Right lobe of liver (tissue), 6 donors: ENCODE data around the gene CLSTN1. TPM values are rescaled to one million over a fixed set of nuclear protein-coding genes. Genes with fewer than 3 reads are reported as not detected.
A peak's percentile ranks its signal among the peaks of the same experiment; 100 is the strongest.

Experiments used
- ATAC-seq, 4 donors: fragments of 200-7000 bp; cut with Tn5 transposase; one replicate each; pipeline ENCODE4 v1.9.1; 2020; ENCODE audit warnings: mild to moderate bottlenecking in 4 of 4, moderate library complexity in 4 of 4
- DNase-seq, 3 donors: peaks; one replicate each; pipeline ENCODE4 v3.0.0-alpha.2; 2020
- H3K27ac ChIP-seq, 3 donors: fragments of 200-600 bp; one replicate each; pipeline ENCODE4 v1.8.0; 2022
- H3K27me3 ChIP-seq, 2 donors: fragments of 200-600 bp; one replicate each; pipeline ENCODE4 v1.8.0; 2022
- H3K36me3 ChIP-seq, 4 donors: fragments of 200-600 bp; sonication (generic) in 1 of 4; one replicate each; pipeline versions ENCODE4 v1.5.1 to v1.8.0; 2017 to 2022; ENCODE audit warnings: control low read depth in 1 of 4
- H3K4me1 ChIP-seq, 4 donors: fragments of 200-600 bp; sonication (generic) in 1 of 4; one replicate each; pipeline versions ENCODE4 v1.5.1 to v1.8.0; 2017 to 2022; ENCODE audit warnings: control low read depth in 1 of 4
- H3K4me3 ChIP-seq, 3 donors: fragments of 200-600 bp; one replicate each; pipeline ENCODE4 v1.8.0; 2022
- H3K9me3 ChIP-seq, 4 donors: fragments of 200-600 bp; sonication (generic) in 1 of 4; one replicate each; pipeline versions ENCODE4 v1.5.1 to v1.8.0; 2017 to 2022; ENCODE audit warnings: control low read depth in 1 of 4
- POLR2A ChIP-seq: fragments of 450-650 bp; IDR thresholded peaks from one replicate; pipeline ENCODE4 v1.6.1; 2017; ENCODE audit warnings: antibody characterized with exemption, mild to moderate bottlenecking
- WGBS: methylation state at CpG from one replicate; pipeline ENCODE4 v1.1.6; 2018; ENCODE audit warnings: low coverage, low lambda C conversion rate; ENCODE audit not compliant: insufficient coverage; ENCODE audit errors: missing lambda C conversion rate; 5-methylcytosine and 5-hydroxymethylcytosine counted together
- intact Hi-C, 2 donors: fragments of 100-400 bp; cut with DNase I; formaldehyde crosslinking; loops; one replicate each; pipeline versions ENCODE4 v1.11.2 to v1.14.1; 2022
- long read RNA-seq: library from polyadenylated mRNA; unstranded; transcript quantifications from one replicate; pipeline ENCODE4 v2.0.0, GENCODE V29; 2019
- total RNA-seq, 6 experiments: library from RNA; depleted of rRNA in 2 of 6; stranded (reverse); fragments of >200 nt in 2 of 6; fragmentation: NEBNext Ultra II Directional in 3 of 6; extraction: Animal tissue kit (Norgen Biotek cat#: 25700) in 3 of 6; gene quantifications; one replicate each; pipeline versions ENCODE4 v1.1.0 to v1.2.4, GENCODE V29; 2016 to 2023
- TF ChIP-seq, protein P1 (sequence below), 4 donors: fragments of 200-600 bp in 3 of 4; fragments of 450-650 bp in 1 of 4; IDR thresholded peaks; one replicate each; pipeline versions ENCODE4 v1.5.1 to v1.8.0; 2016 to 2022; ENCODE audit warnings: antibody characterized with exemption in 4 of 4, mild to moderate bottlenecking in 2 of 4
- donor health status: DM: no; HTN: yes; CAD: no.
- donor health status: DM: no; HTN: no; CAD: no.
- donor health status: DM: no; HTN: no; CAD: no.
- donor health status: DM: no; HTN: yes; CAD: no.
- donor health status: DM: no; HTN: yes; CAD: no.

The CLSTN1 gene
- total RNA-seq, result 1 to 10 TPM; 4.4 to 9.9 (median 8.3) TPM
- long read RNA-seq, partial matches to known transcripts, result 0 of 1 reads
- long read RNA-seq, other reads (novel, unspliced or antisense), result 1 of 1 reads

DNA sequence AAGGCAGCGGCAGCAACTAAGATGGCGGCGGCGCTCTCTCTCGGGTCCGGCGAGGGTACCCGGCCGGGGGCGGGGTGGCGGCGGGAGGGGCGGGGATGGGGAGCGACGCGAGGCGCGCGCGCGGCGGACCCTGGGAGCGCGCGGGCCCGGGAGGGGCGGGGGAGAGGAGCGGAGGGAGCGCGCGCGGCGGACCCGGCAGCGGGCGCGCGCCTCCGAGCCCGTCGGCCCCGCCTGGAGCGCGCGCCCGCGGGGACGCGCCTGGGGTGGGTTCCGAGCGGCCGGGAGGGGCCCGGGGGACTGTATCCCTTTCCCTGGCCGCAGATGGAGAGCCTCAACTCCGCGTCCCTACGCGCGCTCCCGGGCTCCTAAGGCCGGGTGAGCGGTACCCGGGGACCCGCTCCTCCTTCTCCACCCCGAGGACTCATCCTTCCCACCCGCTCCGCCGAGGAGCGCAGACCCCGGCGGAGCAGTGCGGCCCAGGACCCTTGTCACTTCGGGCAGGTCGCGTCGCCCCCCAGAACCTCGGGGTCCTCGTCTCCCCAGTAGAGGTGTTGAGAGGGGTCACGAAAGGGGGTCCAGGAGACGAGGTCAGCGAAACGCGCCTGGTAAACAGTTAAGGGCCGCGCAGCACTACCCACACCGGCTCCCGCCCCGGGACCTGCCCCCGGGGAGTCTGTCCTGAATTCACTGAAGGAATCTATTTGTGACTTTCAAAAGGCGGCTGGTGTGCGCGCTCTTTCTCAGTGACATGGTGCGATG, at the start of gene CLSTN1:
Gene CLSTN1 (minus strand): TSS at position 23 of the 759 bp plus-strand sequence. CDS start 232 bp downstream, outside the sequence.
- 0% methylated on average over 2 of the region's 93 CpGs for WGBS
- Histone ChIP-seq H3K4me3 (peak within 1 kb of the TSS; percentile 58 to 82 (median 71)), H3K27me3 (no peaks in the 10 kb centered on the region), H3K9me3 (no peaks in the 10 kb centered on the region), H3K27ac (peak within 1 kb of the TSS in 1 of 3 donors; percentile 47), H3K36me3 (no peaks in the 10 kb centered on the region), H3K4me1 (peaks cover 0 to 21% (median 0%) of the 10 kb centered on the region in 4 donors)
- intact Hi-C loops, result no loop called here
- ATAC-seq (peak; percentile 70 to 86 (median 80)), DNase-seq (peak; percentile 80 to 87 (median 86))
- no peak for TF ChIP-seq POLR2A
- TF ChIP-seq, protein P1, sequence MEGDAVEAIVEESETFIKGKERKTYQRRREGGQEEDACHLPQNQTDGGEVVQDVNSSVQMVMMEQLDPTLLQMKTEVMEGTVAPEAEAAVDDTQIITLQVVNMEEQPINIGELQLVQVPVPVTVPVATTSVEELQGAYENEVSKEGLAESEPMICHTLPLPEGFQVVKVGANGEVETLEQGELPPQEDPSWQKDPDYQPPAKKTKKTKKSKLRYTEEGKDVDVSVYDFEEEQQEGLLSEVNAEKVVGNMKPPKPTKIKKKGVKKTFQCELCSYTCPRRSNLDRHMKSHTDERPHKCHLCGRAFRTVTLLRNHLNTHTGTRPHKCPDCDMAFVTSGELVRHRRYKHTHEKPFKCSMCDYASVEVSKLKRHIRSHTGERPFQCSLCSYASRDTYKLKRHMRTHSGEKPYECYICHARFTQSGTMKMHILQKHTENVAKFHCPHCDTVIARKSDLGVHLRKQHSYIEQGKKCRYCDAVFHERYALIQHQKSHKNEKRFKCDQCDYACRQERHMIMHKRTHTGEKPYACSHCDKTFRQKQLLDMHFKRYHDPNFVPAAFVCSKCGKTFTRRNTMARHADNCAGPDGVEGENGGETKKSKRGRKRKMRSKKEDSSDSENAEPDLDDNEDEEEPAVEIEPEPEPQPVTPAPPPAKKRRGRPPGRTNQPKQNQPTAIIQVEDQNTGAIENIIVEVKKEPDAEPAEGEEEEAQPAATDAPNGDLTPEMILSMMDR (IDR thresholded peaks at IDR 0.05), result no peak

DNA sequence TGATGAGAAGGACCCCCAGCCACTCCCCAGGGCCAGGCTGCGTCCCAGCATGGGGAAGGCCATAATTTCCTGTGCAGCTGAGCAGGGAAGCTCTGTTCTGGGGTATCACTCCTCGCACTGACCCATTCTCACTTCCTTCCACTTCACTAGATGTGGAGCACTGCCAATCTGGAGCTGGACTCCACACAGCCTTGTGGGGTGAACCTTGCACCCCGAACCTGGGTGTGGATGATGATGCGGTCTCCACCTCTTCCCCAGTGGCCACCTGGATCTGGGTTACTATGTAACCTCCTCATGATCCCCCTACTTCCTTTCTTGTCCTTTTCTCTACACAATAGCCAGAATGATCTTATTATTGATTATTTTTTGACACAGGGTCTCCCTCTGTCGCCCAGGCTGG, 49.6 kb upstream of the CLSTN1 start:
- Histone ChIP-seq H3K4me1 (peaks cover 0 to 10% (median 3%) of the 10 kb centered on the region in 4 donors), H3K27ac (no peak overlapping the region), H3K4me3 (no peak overlapping the region), H3K27me3 (no peaks in the 10 kb centered on the region), H3K9me3 (no peaks in the 10 kb centered on the region), H3K36me3 (no peaks in the 10 kb centered on the region)
- TF ChIP-seq POLR2A, result no peak
- TF ChIP-seq, protein P1 (IDR thresholded peaks at IDR 0.05), result no peak
- DNase-seq, result no peak
- 78% methylated on average over 4 of the region's 5 CpGs for WGBS
- no peak for ATAC-seq
- intact Hi-C loops, result loop anchor here (5.0 to 10.0 kb wide), 4 partner anchors 61 to 246 kb away; partner anchors contain the start of genes LZIC (in 1 of the 2), NMNAT1 (in 1 of the 2) and UBE4B (in 1 of the 2)

DNA sequence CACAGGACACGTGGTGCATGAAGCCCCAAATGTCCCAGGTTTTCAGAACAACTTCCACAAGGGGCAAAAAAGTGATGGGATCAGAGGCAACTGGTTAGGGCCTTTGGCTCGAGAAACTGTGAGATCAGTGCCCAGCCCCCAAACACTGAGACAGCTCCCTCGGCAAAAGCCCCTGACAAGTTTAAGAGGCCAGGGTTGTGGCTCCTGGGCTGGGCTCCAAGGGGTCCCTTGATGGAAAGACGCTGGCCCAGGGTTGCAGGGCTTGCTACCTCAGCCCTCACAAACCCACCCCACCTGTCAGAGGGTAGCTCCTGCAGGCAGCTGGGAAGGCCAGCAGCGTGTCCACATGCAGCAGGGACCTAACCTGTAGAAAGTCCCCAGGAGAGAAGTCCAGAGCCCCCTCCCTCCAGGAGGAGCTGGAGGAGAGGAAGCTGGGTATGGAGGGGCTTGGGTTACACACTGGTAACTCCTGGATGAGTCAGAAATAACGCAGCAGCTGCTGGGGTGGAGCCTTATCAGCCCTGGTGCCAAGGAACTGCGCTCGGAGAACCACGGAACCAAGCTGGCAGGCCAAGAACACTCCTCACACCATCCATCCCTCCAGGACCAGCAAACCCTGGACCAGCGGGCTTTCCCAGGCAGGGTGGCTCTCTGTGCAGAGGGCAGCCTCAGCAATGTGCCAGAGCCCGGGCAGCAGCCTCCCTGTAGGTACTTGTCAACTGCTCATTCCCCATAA, 48.8 kb upstream of the CLSTN1 start:
- no peaks in the 10 kb centered on the region for H3K9me3 ChIP-seq
- TF ChIP-seq, protein P1 (IDR thresholded peaks at IDR 0.05), result no peak
- TF ChIP-seq POLR2A, result no peak
- DNase-seq (no peak), ATAC-seq (no peak)
- no peaks in the 10 kb centered on the region for H3K27me3 ChIP-seq
- no CpG with 5 or more reads among the region's 11 CpGs for WGBS
- no peak overlapping the region for H3K4me3 ChIP-seq
- no peak overlapping the region for H3K27ac ChIP-seq
- intact Hi-C loops, result loop anchor here (5.0 to 10.0 kb wide), 4 partner anchors 62 to 245 kb away; partner anchors contain the start of genes LZIC (in 1 of the 2), NMNAT1 (in 1 of the 2) and UBE4B (in 1 of the 2)
- no peaks in the 10 kb centered on the region for H3K36me3 ChIP-seq
- H3K4me1 ChIP-seq, result peaks cover 0 to 18% (median 9%) of the 10 kb centered on the region in 4 donors

DNA sequence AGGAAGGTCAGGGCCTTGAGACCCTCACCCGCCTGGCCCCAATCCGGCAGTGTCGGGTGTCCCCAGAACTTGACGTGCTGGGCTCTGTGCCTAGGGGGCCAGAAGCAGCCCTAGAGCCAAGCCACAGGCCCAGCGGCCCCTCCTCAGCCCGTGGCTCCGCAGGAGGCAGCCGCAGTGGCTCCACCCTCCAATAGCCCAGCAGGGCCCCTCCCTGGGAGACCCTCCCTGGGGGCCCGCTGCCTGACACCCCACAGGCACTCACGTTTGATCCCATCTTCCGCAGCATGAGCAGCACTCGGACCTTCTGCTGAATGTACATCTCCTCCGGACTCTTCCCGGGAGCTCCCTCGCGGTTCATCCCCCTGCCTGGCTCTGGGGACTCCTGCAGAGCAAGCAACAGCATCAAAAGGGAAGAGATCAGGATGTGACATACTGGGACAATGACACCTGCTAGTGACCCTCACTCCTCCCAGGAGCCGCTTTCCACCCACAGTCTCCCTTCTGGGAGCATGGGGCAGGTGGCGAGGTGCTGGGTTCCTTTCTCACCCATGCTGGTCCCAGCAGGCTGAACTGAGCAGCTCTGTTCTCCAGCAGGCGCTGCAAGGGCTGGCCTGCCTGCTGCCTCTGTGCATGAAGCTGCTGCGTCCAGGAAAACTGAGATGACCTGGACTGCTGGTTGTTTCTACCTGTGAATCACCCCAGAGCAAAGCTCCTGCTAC, 48.1 kb upstream of the CLSTN1 start:
- Histone ChIP-seq H3K27ac (no peak overlapping the region), H3K4me3 (no peak overlapping the region), H3K9me3 (no peaks in the 10 kb centered on the region), H3K27me3 (no peaks in the 10 kb centered on the region), H3K4me1 (peaks cover 0 to 20% (median 9%) of the 10 kb centered on the region in 4 donors), H3K36me3 (no peaks in the 10 kb centered on the region)
- 100% methylated on average over 2 of the region's 20 CpGs for WGBS
- ATAC-seq (no peak), DNase-seq (no peak)
- intact Hi-C loops, result loop anchor here (5.0 to 10.0 kb wide), 4 partner anchors 63 to 245 kb away; partner anchors contain the start of genes LZIC (in 1 of the 2), NMNAT1 (in 1 of the 2) and UBE4B (in 1 of the 2)
- TF ChIP-seq, protein P1 (IDR thresholded peaks at IDR 0.05), result no peak
- no peak for TF ChIP-seq POLR2A
